ENCODE data around the gene NAV1. TPM values are rescaled to one million over a fixed set of nuclear protein-coding genes. Genes with fewer than 3 reads are reported as not detected.
A peak's percentile ranks its signal among the peaks of the same experiment; 100 is the strongest.

NAV1 gene
- total and polyA plus RNA-seq, 9 of the 15 experiments (the other 6 are each of a cell fraction or from before 2014, with no cell fraction given), result 0.91 to 16.8 (median 3.2) TPM

- TF ChIP-seq KAT2B (IDR thresholded peaks at IDR 0.05; ENCODE audit: low read depth, low read length) (no peak), PURB (CRISPR knock-in tag; IDR thresholded peaks at IDR 0.05; ENCODE audit: low read depth) (no peak), ZNF764 (CRISPR knock-in tag; IDR thresholded peaks at IDR 0.05; ENCODE audit: low read depth) (no peak), U2AF2 (optimal IDR thresholded peaks at IDR 0.05; ENCODE audit: low read depth, low read length) (no peak), BCOR (IDR thresholded peaks at IDR 0.05) (no peak), CHD4 (IDR thresholded peaks at IDR 0.05; ENCODE audit: insufficient read depth, insufficient replicate concordance, low read depth, low read length, poor library complexity, severe bottlenecking) (no peak), MGA (IDR thresholded peaks at IDR 0.05) (peak; percentile 46), KAT8 (IDR thresholded peaks at IDR 0.05; ENCODE audit: low read depth) (no peak), MTF1 (CRISPR knock-in tag; IDR thresholded peaks at IDR 0.05; ENCODE audit: borderline replicate concordance) (no peak), ZNF699 (CRISPR knock-in tag; IDR thresholded peaks at IDR 0.05; ENCODE audit: insufficient replicate concordance) (no peak), EP300 (IDR thresholded peaks at IDR 0.05; ENCODE audit: low read length) (peak; percentile 17; the same call in 1 of the 2 replicates), CBFA2T2 (conservative IDR thresholded peaks at IDR 0.05) (peak; percentile 29), RFX5 (IDR thresholded peaks at IDR 0.05; ENCODE audit: low read depth, low read length) (no peak), NFRKB (IDR thresholded peaks at IDR 0.05; ENCODE audit: low read depth) (no peak), TARDBP (IDR thresholded peaks at IDR 0.05) (no peak)
Measured at GRCh38 chr1:201573030-201573429, 34.1 kb downstream of the NAV1 start (continued).

Measured in K562 (cell line).